Natural killer cell (primary cell): ENCODE measurements around the gene STK32A. TPM values are rescaled to one million over a fixed set of nuclear protein-coding genes. Genes with fewer than 3 reads are reported as not detected.

ENCODE experiments used
- ATAC-seq, 3 donors: fragments of 150-1000 bp in 2 of 3; fragments of 200-7000 bp in 1 of 3; cut with Tn5 transposase; 1 replicate in 1 of 3; 2 replicates in 2 of 3; pipeline ENCODE4 v1.10.0; 2021; ENCODE audit warnings: mild to moderate bottlenecking in 2 of 3, moderate library complexity in 2 of 3
- DNase-seq, 2 donors: peaks; one replicate each; pipeline versions ENCODE4 v3.0.0 to v3.0.0-alpha.2; 2013 to 2021; ENCODE audit warnings: mixed read lengths in 1 of 2
- H3K27ac ChIP-seq: one replicate; pipeline ENCODE4 v1.5.1; 2013; ENCODE audit warnings: mild to moderate bottlenecking, low read length
- H3K27me3 ChIP-seq: one replicate; pipeline ENCODE4 v1.6.1; 2013; ENCODE audit warnings: low read length; ENCODE audit not compliant: control insufficient read depth, insufficient read depth
- H3K36me3 ChIP-seq: one replicate; pipeline ENCODE4 v1.6.1; 2013; ENCODE audit warnings: low read length; ENCODE audit not compliant: control insufficient read depth, insufficient read depth
- H3K4me1 ChIP-seq: one replicate; pipeline ENCODE4 v1.6.1; 2013; ENCODE audit warnings: low read length; ENCODE audit not compliant: control insufficient read depth, insufficient read depth
- H3K4me3 ChIP-seq: one replicate; pipeline ENCODE4 v1.5.1; 2013; ENCODE audit warnings: low read length
- H3K9me3 ChIP-seq: one replicate; pipeline ENCODE4 v1.6.1; 2013; ENCODE audit warnings: low read length; ENCODE audit not compliant: control insufficient read depth, insufficient read depth
- H3K27ac Mint-ChIP-seq, 2 donors: one replicate each; pipeline ENCODE4 v1.8.0; 2022; ENCODE audit warnings: mild to moderate bottlenecking in 2 of 2, mixed read lengths in 2 of 2, moderate library complexity in 1 of 2
- H3K27me3 Mint-ChIP-seq, 2 donors: one replicate each; pipeline ENCODE4 v1.8.0; 2022; ENCODE audit warnings: low read depth in 2 of 2, mixed read lengths in 2 of 2
- H3K36me3 Mint-ChIP-seq: one replicate; pipeline ENCODE4 v1.8.0; 2022; ENCODE audit warnings: mixed read lengths
- H3K4me1 Mint-ChIP-seq, 2 donors: one replicate each; pipeline ENCODE4 v1.8.0; 2022; ENCODE audit warnings: mixed read lengths in 2 of 2
- H3K4me3 Mint-ChIP-seq: one replicate; pipeline ENCODE4 v1.8.0; 2022; ENCODE audit warnings: mild to moderate bottlenecking, moderate library complexity, mixed read lengths
- H3K9me3 Mint-ChIP-seq, 2 donors: one replicate each; pipeline ENCODE4 v1.8.0; 2022; ENCODE audit warnings: mixed read lengths in 2 of 2
- CTCF ChIP-seq: fragments of 200-600 bp; IDR thresholded peaks from one replicate; pipeline ENCODE4 v1.8.0; 2022; ENCODE audit warnings: antibody characterized with exemption
- WGBS: methylation state at CpG from one replicate; pipeline ENCODE4 v1.1.7; 2013; ENCODE audit warnings: missing lambda C conversion rate; ENCODE audit not compliant: insufficient coverage; 5-methylcytosine and 5-hydroxymethylcytosine counted together
- intact Hi-C: fragments of 100-400 bp; cut with micrococcal nuclease; formaldehyde crosslinking; loops from one replicate; pipeline ENCODE4 v1.14.2; 2022
- total RNA-seq, 4 donors: library from RNA; stranded (reverse); fragments of 120-200 nt in 1 of 4; gene quantifications; one replicate each; pipeline versions ENCODE4 v1.2.3 to v1.2.4, GENCODE V29; 2013 to 2022

The STK32A gene
- total RNA-seq, 3 donors from 2014 or later (not counting 1 experiment from before 2014, with no cell fraction given): not detected

- Histone ChIP-seq H3K27me3 (no peaks in the 10 kb centered on the region), H3K27ac (no peak overlapping the region), H3K4me3 (no peak overlapping the region), H3K9me3 (no peaks in the 10 kb centered on the region), H3K36me3 (no peaks in the 10 kb centered on the region), H3K4me1 (no peaks in the 10 kb centered on the region)
- intact Hi-C loops: no loop called here
- TF ChIP-seq CTCF: no peak
- ATAC-seq (no peak), DNase-seq (no peak)
- H3K4me3 Mint-ChIP-seq: no peak overlapping the region
- 84% methylated on average over 4 of the region's 4 CpGs for WGBS
- no peaks in the 10 kb centered on the region for H3K36me3 Mint-ChIP-seq
- H3K4me1 Mint-ChIP-seq: no peaks in the 10 kb centered on the region
- peaks cover 7% of the 10 kb centered on the region in 2 donors for H3K9me3 Mint-ChIP-seq
- no peak overlapping the region for H3K27ac Mint-ChIP-seq
- H3K27me3 Mint-ChIP-seq: no peaks in the 10 kb centered on the region
Measured at GRCh38 chr5:147339313-147339712, 104.5 kb downstream of the STK32A start.

GRCh38 chr5:147340941-147341340 lies 106.1 kb downstream of the STK32A start:
- ATAC-seq: no peak
- no peaks in the 10 kb centered on the region for H3K27me3 Mint-ChIP-seq
- no peak for DNase-seq
- peaks cover 7% of the 10 kb centered on the region in 2 donors for H3K9me3 Mint-ChIP-seq
- H3K4me3 Mint-ChIP-seq: no peak overlapping the region
- WGBS: 57% methylated on average over 1 of the region's 1 CpG
- Histone ChIP-seq H3K9me3 (no peaks in the 10 kb centered on the region), H3K4me3 (no peak overlapping the region), H3K4me1 (no peaks in the 10 kb centered on the region), H3K27ac (no peak overlapping the region), H3K36me3 (no peaks in the 10 kb centered on the region), H3K27me3 (no peaks in the 10 kb centered on the region)
- intact Hi-C loops: no loop called here
- no peak overlapping the region for H3K27ac Mint-ChIP-seq
- no peaks in the 10 kb centered on the region for H3K4me1 Mint-ChIP-seq
- no peak for TF ChIP-seq CTCF
- no peaks in the 10 kb centered on the region for H3K36me3 Mint-ChIP-seq

- H3K4me1 ChIP-seq: no peaks in the 10 kb centered on the region
- no peaks in the 10 kb centered on the region for H3K27me3 ChIP-seq
- H3K27me3 Mint-ChIP-seq: no peaks in the 10 kb centered on the region
- no peak overlapping the region for H3K4me3 Mint-ChIP-seq
- H3K27ac Mint-ChIP-seq: no peak overlapping the region
- no peak overlapping the region for H3K4me3 ChIP-seq
- peaks cover 7% of the 10 kb centered on the region in 2 donors for H3K9me3 Mint-ChIP-seq
- H3K4me1 Mint-ChIP-seq: no peaks in the 10 kb centered on the region
- H3K36me3 Mint-ChIP-seq: no peaks in the 10 kb centered on the region
- TF ChIP-seq CTCF: no peak
- intact Hi-C loops: no loop called here
- H3K27ac ChIP-seq: no peak overlapping the region
- DNase-seq (no peak), ATAC-seq (no peak)
- H3K36me3 ChIP-seq: no peaks in the 10 kb centered on the region
- H3K9me3 ChIP-seq: no peaks in the 10 kb centered on the region
Measured at GRCh38 chr5:147341345-147341744, 106.5 kb downstream of the STK32A start.

GRCh38 chr5:147344861-147345260 lies 110.0 kb downstream of the STK32A start:
- no peaks in the 10 kb centered on the region for H3K9me3 ChIP-seq
- WGBS: 17% methylated on average over 1 of the region's 1 CpG
- H3K27me3 ChIP-seq: no peaks in the 10 kb centered on the region
- no peak for TF ChIP-seq CTCF
- no peak overlapping the region for H3K27ac ChIP-seq
- Mint-ChIP-seq H3K4me3 (no peak overlapping the region), H3K36me3 (no peaks in the 10 kb centered on the region), H3K27ac (no peak overlapping the region), H3K9me3 (no peaks in the 10 kb centered on the region), H3K27me3 (no peaks in the 10 kb centered on the region), H3K4me1 (no peaks in the 10 kb centered on the region)
- intact Hi-C loops: no loop called here
- H3K4me1 ChIP-seq: no peaks in the 10 kb centered on the region
- DNase-seq (no peak), ATAC-seq (no peak)
- no peak overlapping the region for H3K4me3 ChIP-seq
- no peaks in the 10 kb centered on the region for H3K36me3 ChIP-seq
